ENCODE measurements around the gene TLL2.

Gene TLL2

DNA sequence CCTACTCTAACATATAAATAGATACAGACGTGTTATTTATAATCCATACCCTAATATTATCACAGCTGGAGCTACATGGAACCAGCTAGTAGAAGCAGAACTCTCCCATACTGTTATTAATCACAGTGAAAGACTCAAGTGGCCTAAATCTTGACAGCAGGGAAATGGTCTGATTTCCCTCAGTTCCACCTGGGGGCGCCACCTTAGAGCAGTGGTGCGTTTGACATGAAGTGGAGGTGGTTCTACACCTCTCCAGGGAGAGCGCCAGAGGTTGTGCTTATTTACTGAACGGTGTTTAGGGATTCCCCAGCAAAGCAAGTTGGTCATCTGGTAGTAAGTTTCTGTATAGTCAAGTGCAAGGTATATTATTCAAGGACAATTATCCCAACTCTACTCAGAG lies 191.9 kb downstream of the TLL2 start:
- DNase-seq (ENCODE audit: low spot score): no peak

DNA sequence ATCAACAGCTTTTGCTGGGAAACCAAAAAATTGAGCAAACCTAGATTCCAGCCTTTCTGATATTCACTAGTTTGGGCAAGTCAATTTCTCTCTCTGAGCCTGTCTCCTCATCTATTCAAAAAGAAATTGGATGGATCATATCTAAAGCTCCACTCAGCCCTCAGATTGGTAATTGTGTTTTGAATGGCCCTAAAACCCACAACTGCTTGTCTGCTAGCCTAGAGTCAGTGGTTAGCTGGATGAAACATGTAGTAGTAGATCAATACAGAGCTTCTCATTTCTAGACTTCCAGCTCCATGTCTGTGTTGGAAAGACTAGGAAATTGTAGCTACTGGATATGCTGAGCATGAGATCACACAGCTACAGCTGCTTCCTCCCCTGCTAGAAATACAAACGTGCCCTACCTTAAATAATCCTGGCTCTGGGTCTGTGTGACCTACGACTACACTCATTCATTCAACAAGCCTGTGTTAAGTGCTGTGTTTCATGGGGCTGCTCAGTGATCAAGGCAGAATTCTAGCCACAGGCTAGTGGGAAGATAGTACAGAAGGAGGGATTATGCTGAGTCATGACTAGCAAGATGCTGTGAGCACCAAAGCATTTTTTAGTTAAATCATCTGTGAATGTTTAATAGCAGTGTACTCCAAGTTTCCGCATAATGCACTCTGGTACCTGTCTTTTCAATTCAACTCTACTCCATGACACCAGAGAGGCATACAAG lies 193.8 kb downstream of the TLL2 start:
- DNase-seq (ENCODE audit: low spot score): no peak

DNA sequence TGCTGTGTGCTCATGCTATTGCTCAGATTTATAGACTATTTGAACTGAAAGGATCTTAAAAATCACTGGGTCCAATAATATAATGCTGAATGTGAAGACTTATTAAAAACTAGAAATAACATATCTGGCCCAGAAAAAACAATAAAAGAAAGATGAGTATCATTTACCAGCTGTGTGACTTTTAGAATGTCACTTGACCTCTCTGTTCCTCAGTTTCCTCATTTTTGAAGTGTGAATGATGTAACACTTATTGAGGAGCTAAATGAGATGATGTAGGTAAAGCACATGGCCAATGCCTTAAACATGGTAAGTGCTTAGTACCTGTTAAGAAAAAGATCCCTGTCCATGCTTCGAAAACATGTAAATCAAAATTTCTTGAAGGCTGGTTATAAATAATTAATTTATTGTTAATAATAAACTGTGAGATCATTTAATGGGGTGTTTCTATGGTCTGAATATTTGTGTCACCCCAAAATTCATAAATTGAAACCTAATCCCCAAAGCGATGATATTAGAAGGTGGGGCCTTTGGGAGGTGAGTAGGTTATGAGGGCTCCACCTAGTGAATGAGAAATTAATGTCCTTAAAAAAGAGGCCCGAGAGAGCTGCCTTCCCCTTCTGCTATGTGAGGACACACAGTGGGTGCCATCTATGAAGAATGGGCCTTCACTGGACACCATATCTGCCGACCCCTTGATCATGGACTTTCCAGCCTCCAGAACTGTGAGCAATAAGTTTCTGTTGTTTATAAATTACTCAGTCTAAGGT lies 196.5 kb downstream of the TLL2 start:
- no peak for DNase-seq (ENCODE audit: low spot score)
